Upper lobe of left lung (tissue), 6 donors: Measurements from ENCODE around the gene RPL37A. TPM values are rescaled to one million over a fixed set of nuclear protein-coding genes. Genes with fewer than 3 reads are reported as not detected.

Experiments used
- ATAC-seq, 2 donors: fragments of 200-7000 bp; cut with Tn5 transposase; one replicate each; pipeline ENCODE4 v1.9.1; 2022; ENCODE audit warnings: mild to moderate bottlenecking in 2 of 2, moderate library complexity in 2 of 2; ENCODE audit not compliant: low FRiP score in 2 of 2
- DNase-seq, 2 donors: peaks; one replicate each; pipeline ENCODE4 v3.0.0-alpha.2; 2019 to 2020
- H3K27ac ChIP-seq, 4 donors: fragments of 200-600 bp; sonication (generic); one replicate each; pipeline ENCODE4 v1.5.1; 2016 to 2019
- H3K27me3 ChIP-seq, 4 donors: fragments of 200-600 bp; sonication (generic); one replicate each; pipeline ENCODE4 v1.5.1; 2017 to 2019
- H3K36me3 ChIP-seq, 4 donors: fragments of 200-600 bp; sonication (generic); one replicate each; pipeline ENCODE4 v1.5.1; 2016 to 2019
- H3K4me1 ChIP-seq, 4 donors: fragments of 200-600 bp; sonication (generic); one replicate each; pipeline ENCODE4 v1.5.1; 2018 to 2019
- H3K4me3 ChIP-seq, 4 donors: fragments of 200-600 bp; sonication (generic); one replicate each; pipeline ENCODE4 v1.5.1; 2017 to 2019; ENCODE audit warnings: mild to moderate bottlenecking in 2 of 4, moderate library complexity in 1 of 4
- H3K9me3 ChIP-seq, 4 donors: fragments of 200-600 bp; sonication (generic); one replicate each; pipeline ENCODE4 v1.5.1; 2018 to 2019
- CTCF ChIP-seq, 6 experiments: fragments of 450-650 bp in 4 of 6; fragments of 200-600 bp in 2 of 6; sonication (generic) in 2 of 6; IDR thresholded peaks; one replicate each; pipeline ENCODE4 v1.5.1; 2016 to 2019; ENCODE audit warnings: antibody characterized with exemption in 6 of 6
- EP300 ChIP-seq, 4 donors: sonication (generic); formaldehyde crosslinking; IDR thresholded peaks; one replicate each; pipeline ENCODE4 v1.5.1; 2017; ENCODE audit warnings: antibody characterized with exemption in 4 of 4, control low read depth in 2 of 4
- POLR2A ChIP-seq, 4 donors: fragments of 450-650 bp; IDR thresholded peaks; one replicate each; pipeline ENCODE4 v1.5.1; 2016 to 2017; ENCODE audit warnings: antibody characterized with exemption in 4 of 4, mild to moderate bottlenecking in 2 of 4
- POLR2AphosphoS5 ChIP-seq, 2 donors: sonication (generic); formaldehyde crosslinking; IDR thresholded peaks; one replicate each; pipeline ENCODE4 v1.5.1; 2017; ENCODE audit warnings: antibody characterized with exemption in 2 of 2
- WGBS, 2 donors: methylation state at CpG; one replicate each; pipeline ENCODE4 v1.1.5; 2017 to 2018; 5-methylcytosine and 5-hydroxymethylcytosine counted together
- total RNA-seq, 6 donors: library from RNA; depleted of rRNA in 4 of 6; stranded (reverse); fragments of >200 nt in 4 of 6; gene quantifications; one replicate each; pipeline versions ENCODE4 v1.1.0 to v1.2.1, GENCODE V29; 2016 to 2021
- donor health status: DM: no; HTN: no; CAD: no; lungs with moderate emphysema.
- donor health status: DM: no; HTN: yes; CAD: no; lungs with severe emphysema.

Gene RPL37A
- total RNA-seq, 6 donors from 2014 or later: 694 to 2,232 (median 1,163) TPM

GRCh38 chr2:216502381-216503158, 3.9 kb downstream of the RPL37A start:
- peaks cover 25 to 46% (median 25%) of the 10 kb centered on the region in 4 donors for H3K4me1 ChIP-seq
- H3K27ac ChIP-seq: no peak overlapping the region
- ATAC-seq (no peak), DNase-seq (no peak)
- WGBS, 2 donors: 85 to 86% methylated on average over 7 of the region's 7 CpGs
- peaks cover 13 to 66% (median 45%) of the 10 kb centered on the region in 4 donors for H3K36me3 ChIP-seq
- H3K4me3 ChIP-seq: no peak overlapping the region
- H3K27me3 ChIP-seq: no peaks in the 10 kb centered on the region
- TF ChIP-seq POLR2AphosphoS5 (IDR thresholded peaks at IDR 0.05) (no peak), EP300 (IDR thresholded peaks at IDR 0.05) (no peak), CTCF (IDR thresholded peaks at IDR 0.05) (no peak), POLR2A (IDR thresholded peaks at IDR 0.05) (no peak)
- H3K9me3 ChIP-seq: no peaks in the 10 kb centered on the region

GRCh38 chr2:216503159-216503629, 4.5 kb downstream of the RPL37A start:
- peaks cover 19 to 40% (median 20%) of the 10 kb centered on the region in 4 donors for H3K4me1 ChIP-seq
- no peak for TF ChIP-seq POLR2AphosphoS5 (IDR thresholded peaks at IDR 0.05)
- ATAC-seq (no peak), DNase-seq (no peak)
- H3K27ac ChIP-seq: no peak overlapping the region
- no peak overlapping the region for H3K4me3 ChIP-seq
- H3K27me3 ChIP-seq: no peaks in the 10 kb centered on the region
- peaks cover 13 to 66% (median 45%) of the 10 kb centered on the region in 4 donors for H3K36me3 ChIP-seq
- 84 to 90% methylated on average over 6 of the region's 6 CpGs for WGBS, 2 donors
- H3K9me3 ChIP-seq: no peaks in the 10 kb centered on the region

GRCh38 chr2:216503697-216504375, 5.2 kb downstream of the RPL37A start:
- DNase-seq (no peak), ATAC-seq (no peak)
- peaks cover 19 to 37% (median 20%) of the 10 kb centered on the region in 4 donors for H3K4me1 ChIP-seq
- no peak overlapping the region for H3K4me3 ChIP-seq
- H3K36me3 ChIP-seq: peaks cover 13 to 66% (median 45%) of the 10 kb centered on the region in 4 donors
- TF ChIP-seq POLR2A (IDR thresholded peaks at IDR 0.05) (no peak), CTCF (IDR thresholded peaks at IDR 0.05) (no peak), EP300 (IDR thresholded peaks at IDR 0.05) (no peak), POLR2AphosphoS5 (IDR thresholded peaks at IDR 0.05) (no peak)
- no peaks in the 10 kb centered on the region for H3K27me3 ChIP-seq
- H3K9me3 ChIP-seq: no peaks in the 10 kb centered on the region
- no peak overlapping the region for H3K27ac ChIP-seq
- WGBS, 2 donors: 60 to 69% methylated on average over 5 of the region's 5 CpGs

GRCh38 chr2:216504376-216504762, 5.7 kb downstream of the RPL37A start:
- H3K9me3 ChIP-seq: no peaks in the 10 kb centered on the region
- no peak for DNase-seq
- H3K4me3 ChIP-seq: no peak overlapping the region
- ATAC-seq: no peak
- TF ChIP-seq POLR2A (IDR thresholded peaks at IDR 0.05) (no peak), POLR2AphosphoS5 (IDR thresholded peaks at IDR 0.05) (no peak), EP300 (IDR thresholded peaks at IDR 0.05) (no peak), CTCF (IDR thresholded peaks at IDR 0.05) (no peak)
- H3K27ac ChIP-seq: no peak overlapping the region
- H3K4me1 ChIP-seq: peaks cover 17 to 34% (median 20%) of the 10 kb centered on the region in 4 donors
- H3K27me3 ChIP-seq: no peaks in the 10 kb centered on the region
- 56 to 85% methylated on average over 1 of the region's 1 CpG for WGBS, 2 donors
- H3K36me3 ChIP-seq: peaks cover 13 to 66% (median 45%) of the 10 kb centered on the region in 4 donors
